Measurements from ENCODE around the gene LRRC56.

Gene LRRC56

DNA sequence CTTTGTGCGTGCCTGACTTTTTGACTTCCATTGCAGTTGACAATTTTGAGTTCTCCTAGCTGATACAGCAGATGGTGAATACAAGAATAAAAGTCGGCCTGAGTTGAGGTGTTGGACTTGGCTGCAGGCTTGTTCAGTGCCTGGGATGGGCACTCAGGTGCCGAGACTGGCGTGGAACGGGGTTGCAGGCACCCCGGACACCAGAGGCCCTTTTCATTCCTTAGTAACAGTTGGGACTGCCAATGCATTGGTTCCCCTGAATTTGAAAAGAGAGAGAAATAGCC, 40.2 kb downstream of the LRRC56 start:
- no peak for DNase-seq

DNA sequence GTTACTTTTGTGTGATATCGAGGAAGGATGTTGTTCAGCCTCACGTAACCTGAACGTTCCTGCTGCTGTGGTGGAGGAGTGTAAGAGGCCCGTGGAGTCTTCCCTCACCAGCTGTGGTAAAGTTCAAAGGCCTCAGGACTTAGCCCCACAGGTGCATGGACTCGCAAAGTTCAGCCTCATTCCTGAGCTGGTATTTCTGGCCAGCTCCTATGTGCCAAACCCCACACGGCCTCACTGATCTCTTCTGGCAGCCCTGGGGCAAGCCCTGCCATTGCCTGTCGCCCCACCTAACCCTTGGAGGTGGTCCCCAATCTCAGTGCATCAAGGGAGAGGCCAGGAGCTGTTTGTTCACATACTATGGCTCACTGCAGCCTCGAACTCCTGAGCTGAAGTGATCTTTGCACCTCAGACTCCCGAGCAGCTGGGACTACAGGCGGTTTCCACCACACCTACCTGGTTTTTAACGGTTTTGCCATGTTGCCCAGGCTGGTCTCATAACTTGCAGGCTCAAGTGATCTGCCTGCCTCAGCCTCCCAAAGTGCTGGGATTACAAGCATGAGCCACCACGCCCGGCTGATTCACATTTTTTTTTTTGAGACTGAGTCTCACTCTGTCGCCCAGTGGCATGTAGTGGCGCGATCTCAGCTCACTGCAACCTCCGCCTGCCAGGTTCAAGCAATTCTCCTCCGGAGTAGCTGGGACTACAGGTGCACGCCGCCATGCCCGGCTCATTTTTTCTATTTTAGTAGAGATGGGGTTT, 41.1 kb downstream of the LRRC56 start:
- DNase-seq = no peak

DNA sequence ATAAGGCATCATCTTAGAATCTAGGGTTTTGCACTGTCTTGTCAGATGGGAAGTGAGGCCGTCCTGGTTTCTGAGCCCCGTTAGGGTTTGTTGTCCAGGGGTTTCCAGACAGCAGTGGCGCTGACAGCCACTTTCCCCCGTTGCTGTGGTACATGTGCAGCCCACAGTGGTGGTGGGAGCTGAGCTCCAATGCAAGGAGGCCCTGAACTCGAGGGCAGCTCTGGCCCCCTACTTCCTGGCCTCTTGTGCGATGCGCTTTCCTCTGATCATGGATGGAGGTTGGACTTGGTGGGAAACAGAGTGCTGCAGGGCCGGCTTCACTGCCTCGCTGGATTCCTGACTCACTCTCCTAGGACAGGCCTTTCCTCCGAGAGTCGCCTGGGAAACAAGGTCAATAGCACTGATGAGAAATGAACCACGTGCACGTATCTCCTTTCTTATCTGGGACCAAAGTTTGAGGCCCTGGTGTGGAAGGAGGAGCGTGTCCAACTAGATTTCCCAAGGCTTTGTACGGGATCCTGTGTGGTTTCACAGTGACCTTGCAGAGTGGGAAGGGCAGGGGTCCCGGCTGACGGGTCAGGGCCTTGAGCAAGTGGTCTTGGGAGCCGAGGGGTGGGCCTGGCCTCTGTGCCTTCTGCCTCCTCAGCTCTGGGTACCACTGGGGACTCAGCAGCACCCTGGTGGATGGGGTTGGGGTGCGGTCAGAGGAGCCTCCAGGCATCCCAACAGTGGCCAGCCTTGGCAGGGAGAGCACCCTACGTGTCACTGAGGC, 42.7 kb downstream of the LRRC56 start:
- no peak for DNase-seq

DNA sequence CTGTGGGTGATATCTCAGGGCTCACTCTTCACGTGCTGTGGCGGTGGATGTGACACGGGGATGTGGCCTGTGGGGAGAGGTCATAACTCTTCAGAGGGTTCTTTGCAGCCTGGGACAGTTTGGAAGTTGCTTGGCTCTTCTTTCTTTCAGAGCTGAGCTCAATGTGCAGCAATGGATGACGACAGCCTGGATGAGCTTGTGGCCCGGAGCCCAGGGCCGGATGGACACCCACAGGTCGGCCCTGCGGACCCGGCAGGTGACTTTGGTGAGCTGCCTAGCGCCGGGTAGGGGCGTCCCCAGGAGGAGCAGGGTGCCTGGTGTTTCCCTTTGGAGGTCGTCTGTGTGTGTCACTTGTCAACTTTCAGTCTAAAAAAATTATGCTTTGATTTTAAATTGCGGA, 44.0 kb downstream of the LRRC56 start:
- no peak for DNase-seq

DNA sequence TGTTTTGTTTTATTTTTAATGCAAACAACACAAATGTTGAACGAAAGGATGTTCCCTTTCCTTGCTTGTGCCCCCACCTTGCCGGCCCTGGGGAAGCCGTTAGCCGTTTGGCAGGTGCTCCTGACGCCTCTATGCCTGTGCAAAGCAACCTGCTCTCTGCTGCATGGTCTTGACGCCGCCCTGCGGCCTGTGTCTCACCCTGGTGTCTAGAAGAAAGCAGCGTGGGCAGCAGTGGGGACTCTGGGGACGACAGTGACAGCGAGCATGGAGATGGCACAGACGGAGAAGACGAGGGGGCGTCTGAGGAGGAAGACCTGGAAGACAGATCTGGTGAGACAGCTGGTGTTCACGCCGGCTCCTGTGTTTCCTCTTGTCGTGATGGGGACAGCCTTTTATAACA, 44.4 kb downstream of the LRRC56 start:
- no peak for DNase-seq

DNA sequence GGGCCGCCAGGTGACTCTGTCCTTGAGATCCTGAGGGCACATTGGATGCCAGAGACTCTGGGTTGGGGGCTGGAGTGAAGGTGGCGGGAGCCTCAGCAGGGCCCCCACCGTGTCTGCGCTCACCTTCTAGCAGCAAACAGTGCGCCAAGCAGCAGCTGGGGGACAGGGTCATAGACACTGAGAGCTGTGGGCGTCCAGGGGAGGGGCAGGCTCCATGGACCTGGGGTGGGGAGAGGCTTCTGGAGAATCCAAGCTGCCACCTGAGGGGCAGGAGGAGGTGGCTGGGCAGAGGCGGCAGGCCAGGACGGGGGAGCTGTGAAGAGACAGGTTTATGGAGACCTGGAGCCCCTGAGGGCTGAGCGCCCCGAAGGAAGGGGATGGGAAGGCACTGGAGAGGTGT, 47.0 kb downstream of the LRRC56 start:
- no peak for DNase-seq

DNA sequence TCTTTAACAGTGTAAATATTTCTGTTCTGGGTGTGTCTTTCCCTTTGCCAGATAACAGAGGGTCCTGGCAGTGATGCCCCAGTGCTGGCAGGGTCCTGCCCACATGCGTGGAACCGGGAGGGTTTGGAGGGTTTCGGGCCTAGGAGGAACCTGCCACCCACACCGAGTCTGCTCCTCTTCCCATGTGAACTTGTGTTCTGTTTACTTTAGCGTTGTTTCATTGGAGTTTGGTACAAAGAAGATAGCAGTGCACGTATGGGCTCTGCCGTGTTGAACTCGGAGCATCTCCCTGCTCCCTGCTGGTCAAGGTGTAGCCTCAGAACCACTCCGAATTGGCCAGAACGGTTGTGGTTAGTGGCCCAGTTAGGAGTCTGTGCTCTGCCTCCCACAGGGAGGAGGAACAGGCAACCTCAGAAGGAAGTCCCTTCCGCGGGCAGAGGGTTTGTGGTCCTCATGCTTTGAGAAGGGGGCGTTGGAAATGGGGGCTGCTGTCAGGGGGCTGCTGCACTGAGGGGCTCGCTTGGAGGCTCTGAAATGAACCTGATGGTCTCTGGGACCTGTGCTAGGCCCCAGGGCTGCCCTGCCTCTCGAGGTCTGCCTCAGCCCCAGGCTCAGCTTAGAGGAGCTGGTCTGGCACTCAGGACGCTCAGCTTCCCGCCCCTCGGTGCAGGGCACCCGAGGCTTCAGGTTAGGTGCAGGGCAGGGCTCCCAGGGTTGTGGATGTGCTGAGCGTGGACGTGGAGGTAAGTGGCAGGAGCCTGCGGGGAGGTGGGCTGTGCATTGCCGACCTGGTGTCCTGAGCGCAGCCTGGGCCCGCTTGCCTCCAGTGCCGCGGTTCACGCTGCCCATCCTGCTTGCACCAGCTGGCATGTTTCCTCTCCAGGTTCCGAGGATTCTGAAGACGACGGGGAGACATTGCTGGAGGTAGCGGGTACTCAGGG, 49.3 kb downstream of the LRRC56 start:
- DNase-seq = no peak

DNA sequence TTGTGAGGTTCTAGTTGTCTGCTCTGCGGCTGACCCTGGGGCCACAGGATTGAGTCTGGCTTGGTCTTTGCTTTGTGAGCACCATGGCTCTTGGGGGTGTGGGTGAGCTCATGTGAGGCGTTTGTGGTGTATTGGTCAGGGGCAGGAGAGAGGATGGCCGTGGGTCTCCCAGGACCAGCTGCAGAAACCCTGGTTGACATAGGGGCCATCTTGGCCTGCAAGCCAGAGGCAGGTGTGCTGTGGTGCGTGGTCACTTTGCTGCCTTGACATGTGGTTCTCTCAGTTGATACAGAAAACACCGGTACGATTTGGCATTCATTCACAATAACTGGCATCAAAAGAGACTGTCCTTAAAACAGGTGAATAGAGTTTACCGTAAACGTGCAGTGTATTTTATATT, 50.2 kb downstream of the LRRC56 start:
- no peak for DNase-seq

DNA sequence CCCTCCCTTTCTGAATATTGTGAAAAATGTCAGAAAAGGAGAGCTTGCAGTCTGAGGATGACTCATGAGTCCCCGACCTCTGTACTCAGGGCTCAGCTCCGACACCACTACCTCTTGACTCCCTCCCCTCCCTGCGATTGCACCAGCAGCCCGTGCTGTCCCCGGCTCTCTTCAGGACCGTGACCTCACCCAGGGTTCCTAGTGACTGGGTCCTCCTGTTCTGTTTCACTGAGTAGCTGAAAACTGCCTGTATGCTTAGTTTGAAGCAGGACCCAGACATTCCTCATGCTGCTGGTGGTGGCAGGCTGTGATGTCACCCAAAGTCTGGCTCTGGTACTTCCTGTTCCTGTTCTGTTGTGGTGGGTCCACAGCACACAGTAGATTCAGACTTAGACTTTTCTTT, 50.7 kb downstream of the LRRC56 start:
- no peak for DNase-seq

DNA sequence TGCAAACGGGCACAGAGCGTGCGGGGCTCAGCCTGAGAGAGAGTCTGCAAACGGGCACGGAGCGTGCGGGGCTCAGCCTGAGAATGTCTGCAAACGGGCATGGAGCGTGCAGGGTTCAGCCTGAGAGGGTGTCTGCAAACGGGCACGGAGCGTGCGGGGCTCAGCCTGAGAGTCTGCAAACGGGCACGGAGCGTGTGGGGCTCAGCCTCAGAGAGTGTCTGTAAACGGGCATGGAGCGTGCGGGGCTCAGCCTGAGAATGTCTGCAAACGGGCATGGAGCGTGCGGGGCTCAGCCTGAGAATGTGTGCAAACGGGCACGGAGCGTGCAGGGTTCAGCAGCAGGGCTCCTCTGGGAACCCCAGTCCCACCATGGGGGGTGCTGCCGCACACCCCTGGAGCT, 52.5 kb downstream of the LRRC56 start:
- no peak for DNase-seq

DNA sequence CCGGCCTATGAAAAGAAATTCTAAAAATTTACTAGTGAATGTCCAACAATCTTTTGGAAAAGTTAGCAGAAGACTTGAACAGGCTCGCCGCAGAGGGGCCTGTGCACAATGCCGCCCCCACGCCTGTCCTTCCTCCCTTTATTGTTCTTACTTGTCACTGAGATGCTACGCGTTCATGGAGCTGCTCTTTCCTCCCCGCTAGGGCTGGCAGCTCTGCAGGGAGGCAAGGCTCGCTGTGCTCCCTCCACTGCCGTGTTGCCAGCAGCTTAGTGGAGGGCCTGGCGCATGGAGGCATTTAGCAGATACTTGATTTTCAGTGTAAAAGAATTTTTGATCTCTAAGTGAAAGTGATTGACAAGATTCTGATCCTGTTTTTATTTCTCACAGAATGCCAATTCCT, 53.7 kb downstream of the LRRC56 start:
- DNase-seq = no peak

DNA sequence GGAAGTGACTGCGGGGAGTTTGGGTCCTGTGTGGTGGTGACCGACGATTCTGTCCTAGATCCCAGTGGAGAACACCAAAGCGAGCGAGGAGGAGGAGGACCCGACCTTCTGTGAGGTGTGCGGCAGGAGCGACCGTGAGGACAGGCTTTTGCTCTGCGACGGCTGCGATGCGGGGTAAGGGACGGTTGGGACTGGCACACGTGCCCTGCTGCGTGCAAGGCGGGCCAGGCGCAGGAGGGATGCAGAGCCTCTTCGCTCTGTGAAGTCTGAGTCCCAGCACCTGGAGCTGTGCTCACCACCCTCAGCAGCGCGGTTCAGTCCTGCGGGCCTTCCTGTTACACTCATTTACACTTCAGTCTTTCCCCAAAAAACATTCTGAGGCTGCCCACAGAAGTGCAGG, 55.2 kb downstream of the LRRC56 start:
- DNase-seq = no peak

DNA sequence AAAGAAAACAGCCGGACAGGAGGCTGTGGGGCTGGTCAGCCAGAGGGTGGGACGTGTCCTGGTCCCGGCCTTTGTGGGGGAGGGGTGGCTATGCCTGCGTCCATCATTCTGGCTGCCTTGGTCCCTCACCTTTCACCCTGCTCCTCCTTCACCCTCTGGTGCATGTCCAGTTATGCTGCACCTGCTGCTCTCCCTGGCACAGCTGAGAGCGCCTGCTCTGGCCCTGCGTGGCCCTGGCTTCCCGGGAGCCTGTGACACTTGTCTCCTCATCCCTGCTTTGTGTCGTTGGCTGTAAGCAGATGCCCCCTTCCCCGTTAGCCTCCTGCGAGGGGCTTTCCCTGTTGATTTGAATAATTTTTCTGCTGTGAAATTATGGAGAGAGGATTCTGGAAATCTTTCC, 55.6 kb downstream of the LRRC56 start:
- no peak for DNase-seq

DNA sequence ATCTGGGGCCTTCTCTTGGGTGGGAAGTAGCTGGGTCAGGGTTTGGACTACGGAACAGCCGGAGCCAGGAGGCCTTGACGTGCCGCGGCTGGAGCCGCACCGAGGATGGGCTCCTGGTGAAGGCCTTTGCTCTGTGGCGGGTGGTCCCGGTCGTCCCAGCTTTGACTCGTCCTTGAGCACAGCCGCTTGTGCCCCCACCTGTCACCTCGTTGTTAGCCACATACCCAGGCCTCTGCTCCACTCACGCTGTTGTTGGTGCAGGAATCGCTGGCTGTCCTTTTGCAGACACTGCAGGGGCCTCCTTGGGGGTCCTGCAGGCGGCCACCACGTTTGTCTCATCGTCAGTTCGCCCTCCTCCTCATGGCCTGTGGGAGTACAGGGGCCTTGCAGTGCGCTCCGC, 56.0 kb downstream of the LRRC56 start:
- DNase-seq = no peak

DNA sequence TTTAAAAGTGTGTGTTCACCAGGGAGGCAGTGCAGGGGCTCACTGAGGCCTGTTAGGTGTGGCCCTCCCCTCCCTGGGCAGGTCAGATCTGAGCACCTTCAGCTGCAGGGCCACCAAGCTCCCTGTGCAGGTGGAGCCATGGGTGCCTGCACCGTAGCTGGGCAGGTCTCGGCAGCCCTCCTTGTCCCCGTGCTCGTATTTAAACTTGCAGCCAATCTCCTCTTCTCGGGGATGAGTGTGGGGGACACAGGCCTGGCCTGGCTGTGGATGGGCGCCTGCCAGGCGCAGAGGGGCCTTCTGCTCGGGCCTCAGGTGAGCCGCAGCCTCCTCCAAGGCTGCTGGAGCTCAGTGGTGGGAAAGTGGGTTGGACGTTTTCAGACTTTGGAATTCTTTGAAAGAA, 58.1 kb downstream of the LRRC56 start:
- DNase-seq = no peak

DNA sequence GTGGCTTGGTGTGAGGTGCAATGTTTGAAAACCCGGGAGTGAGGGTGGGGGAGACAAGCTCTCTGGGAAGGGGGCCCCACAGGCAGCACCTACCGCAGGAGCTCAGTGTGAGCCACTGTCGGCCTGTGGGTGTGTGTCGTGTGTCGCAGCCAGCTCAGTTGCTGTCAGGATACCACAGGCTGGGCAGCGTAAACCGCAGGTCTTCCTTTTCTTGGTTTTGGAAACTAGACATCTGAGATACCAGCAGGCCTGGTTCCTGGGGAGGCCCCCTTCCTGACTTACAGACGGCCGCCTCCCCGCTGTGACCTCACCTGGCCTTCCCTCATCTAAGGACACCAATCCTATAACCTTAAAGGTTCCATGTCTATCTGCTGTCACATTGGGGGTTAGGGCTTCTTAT, 59.0 kb downstream of the LRRC56 start:
- DNase-seq = no peak

DNA sequence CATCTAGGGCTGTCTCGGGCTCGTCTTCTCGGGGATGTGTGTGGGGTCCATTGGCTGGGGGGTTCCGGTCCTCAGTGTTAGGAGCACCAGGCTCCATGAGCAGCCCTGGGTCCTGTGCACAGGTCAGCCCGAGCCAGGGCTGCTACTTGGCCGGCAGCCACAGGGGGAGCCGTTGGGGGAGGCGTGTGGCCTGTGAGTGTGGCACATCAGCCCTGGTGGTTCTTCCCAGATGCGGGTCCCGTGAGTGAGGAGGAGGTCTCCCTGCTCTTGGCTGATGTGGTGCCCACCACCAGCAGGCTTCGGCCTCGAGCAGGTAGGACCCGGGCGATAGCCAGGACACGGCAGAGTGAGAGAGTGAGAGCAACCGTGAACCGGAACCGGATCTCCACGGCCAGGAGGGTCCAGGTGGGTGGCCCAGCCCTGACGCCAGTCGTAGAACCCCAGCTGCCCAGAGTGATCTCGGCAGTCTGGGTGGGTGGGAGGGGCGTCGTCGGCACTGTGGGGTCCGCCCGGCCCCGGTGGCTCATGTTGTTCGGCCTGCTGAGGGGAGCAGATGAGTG, 59.9 kb downstream of the LRRC56 start:
- no peak for DNase-seq

DNA sequence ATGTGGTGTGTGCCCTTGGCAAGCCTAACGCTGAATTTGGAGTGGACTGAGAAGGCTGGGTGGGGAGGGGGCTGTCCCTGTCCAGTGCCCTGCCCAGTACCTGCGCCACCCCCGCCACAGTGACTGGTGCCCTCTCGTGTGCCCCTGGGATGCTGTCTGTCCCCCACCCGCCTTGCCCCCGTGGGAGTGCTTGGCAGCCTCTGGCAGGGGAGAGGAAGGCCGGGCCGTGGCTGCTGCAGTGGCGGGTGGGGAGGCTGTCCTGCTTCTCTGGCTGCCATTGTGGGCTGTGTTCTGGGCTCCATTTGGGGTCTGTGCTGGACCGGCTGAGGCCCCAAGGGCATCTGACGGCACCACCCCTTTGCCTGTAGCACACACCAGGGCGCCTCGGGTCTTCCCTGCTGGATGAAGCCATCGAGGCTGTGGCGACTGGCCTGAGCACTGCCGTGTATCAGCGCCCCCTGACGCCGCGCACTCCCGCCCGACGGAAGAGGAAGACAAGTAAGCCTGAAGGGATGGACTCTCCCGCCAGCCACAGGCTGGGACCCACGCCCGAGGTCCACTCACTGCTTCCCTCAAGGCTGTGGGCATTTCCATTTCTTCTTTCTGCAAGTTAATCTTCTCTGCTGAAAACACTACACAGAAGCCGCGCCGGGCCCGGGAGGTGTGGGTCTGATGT, 60.8 kb downstream of the LRRC56 start:
- no peak for DNase-seq

DNA sequence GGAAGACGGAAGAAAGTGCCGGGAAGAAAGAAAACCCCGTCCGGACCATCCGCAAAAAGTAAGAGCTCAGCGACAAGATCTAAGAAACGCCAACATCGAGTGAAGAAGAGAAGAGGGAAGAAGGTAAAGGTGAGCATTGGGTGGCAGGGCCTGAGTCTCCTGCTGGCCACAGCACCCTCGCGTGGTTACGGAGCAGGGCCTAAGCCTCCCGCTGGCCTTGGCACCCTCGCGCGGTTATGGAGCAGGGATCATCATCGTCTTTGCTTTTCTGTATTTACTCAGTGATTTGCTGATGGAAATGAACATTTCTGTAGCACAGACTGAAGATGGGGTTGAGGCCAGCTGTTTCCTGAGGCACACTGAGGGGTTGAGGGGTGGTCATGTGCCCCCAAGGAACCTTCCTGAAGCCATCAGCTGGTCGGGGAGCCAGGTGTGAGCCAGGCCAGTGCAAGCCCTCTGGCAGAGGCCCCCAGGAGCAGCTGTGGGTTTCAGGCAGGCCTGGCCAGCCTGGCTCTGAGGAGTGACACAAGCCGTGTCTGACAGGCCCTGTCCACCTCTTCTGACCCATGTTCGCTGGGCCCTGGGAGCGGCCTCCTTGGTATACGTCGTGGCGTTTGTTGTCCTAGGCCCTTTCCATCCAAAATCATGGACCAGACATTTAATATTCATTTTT, 64.4 kb downstream of the LRRC56 start:
- no peak for DNase-seq

DNA sequence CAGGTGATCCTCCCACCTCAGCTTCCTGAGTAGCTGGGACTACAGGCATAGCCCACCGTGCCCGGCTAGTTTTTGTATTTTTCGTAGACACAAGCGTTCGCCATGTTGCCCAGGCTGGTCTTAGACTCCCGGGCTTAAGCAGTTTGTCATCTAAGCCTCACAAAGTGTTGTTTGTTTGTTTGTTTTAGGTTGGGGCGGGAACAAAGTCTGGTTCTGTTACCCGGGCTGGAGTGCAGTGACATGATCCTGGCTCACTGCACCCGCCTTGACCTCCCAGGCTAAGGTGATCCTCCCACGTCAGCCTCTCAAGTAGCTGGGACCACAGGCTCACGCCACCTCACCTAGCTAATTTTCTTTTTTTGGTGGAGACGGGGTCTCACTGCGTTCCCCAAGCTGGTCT, 65.8 kb downstream of the LRRC56 start:
- DNase-seq = no peak
